Tibial nerve (tissue), 4 donors: ENCODE data around the gene TBC1D22A. TPM values are rescaled to one million over a fixed set of nuclear protein-coding genes. Genes with fewer than 3 reads are reported as not detected.

ENCODE experiments used
- DNase-seq, 2 donors: peaks; one replicate each; pipeline ENCODE4 v3.0.0-alpha.2; 2019; ENCODE audit warnings: low spot score in 2 of 2
- H3K27ac ChIP-seq, 4 donors: fragments of 200-600 bp; sonication (generic) in 3 of 4; one replicate each; pipeline ENCODE4 v1.5.1; 2017 to 2019; ENCODE audit warnings: mild to moderate bottlenecking in 1 of 4
- H3K27me3 ChIP-seq, 2 donors: fragments of 200-600 bp; sonication (generic) in 1 of 2; one replicate each; pipeline versions ENCODE4 v1.5.1 to v1.6.0; 2017 to 2019
- H3K36me3 ChIP-seq, 3 donors: fragments of 200-600 bp; sonication (generic); one replicate each; pipeline ENCODE4 v1.5.1; 2018 to 2019
- H3K4me1 ChIP-seq, 4 donors: fragments of 200-600 bp; sonication (generic) in 3 of 4; one replicate each; pipeline ENCODE4 v1.5.1; 2017 to 2019
- H3K4me3 ChIP-seq, 4 donors: fragments of 200-600 bp; sonication (generic) in 3 of 4; one replicate each; pipeline ENCODE4 v1.5.1; 2017 to 2019; ENCODE audit warnings: mild to moderate bottlenecking in 1 of 4, moderate library complexity in 1 of 4
- H3K9me3 ChIP-seq, 4 donors: fragments of 200-600 bp; sonication (generic) in 3 of 4; one replicate each; pipeline ENCODE4 v1.5.1; 2017 to 2019
- CTCF ChIP-seq, 5 experiments: fragments of 200-600 bp in 3 of 5; fragments of 450-650 bp in 2 of 5; sonication (generic) in 3 of 5; IDR thresholded peaks; one replicate each; pipeline ENCODE4 v1.5.1; 2016 to 2019; ENCODE audit warnings: antibody characterized with exemption in 5 of 5, mild to moderate bottlenecking in 3 of 5, moderate library complexity in 2 of 5
- EP300 ChIP-seq, 2 donors: sonication (generic); formaldehyde crosslinking; IDR thresholded peaks; one replicate each; pipeline ENCODE4 v1.6.1; 2017; ENCODE audit warnings: antibody characterized with exemption in 2 of 2, mild to moderate bottlenecking in 1 of 2
- POLR2A ChIP-seq, 2 donors: fragments of 450-650 bp; IDR thresholded peaks; one replicate each; pipeline ENCODE4 v1.6.1; 2017; ENCODE audit warnings: antibody characterized with exemption in 2 of 2, mild to moderate bottlenecking in 2 of 2, moderate library complexity in 2 of 2
- whole genome bisulfite sequencing, 2 donors: methylation state at CpG; one replicate each; pipeline ENCODE4 v1.1.5; 2018; 5-methylcytosine and 5-hydroxymethylcytosine counted together
- total RNA-seq, 4 donors: library from RNA; depleted of rRNA; stranded (reverse); fragments of >200 nt; gene quantifications; one replicate each; pipeline ENCODE4 v1.1.0, GENCODE V29; 2016

Gene TBC1D22A
- total RNA-seq, 4 donors from 2014 or later = 27.3 to 35.4 (median 29.3) TPM

- Histone ChIP-seq H3K27me3 (no peaks in the 10 kb centered on the region), H3K4me3 (no peak overlapping the region), H3K9me3 (no peaks in the 10 kb centered on the region), H3K4me1 (peaks cover 0 to 30% (median 16%) of the 10 kb centered on the region in 4 donors), H3K27ac (peak overlapping the region in 1 of 4 donors; percentile 82), H3K36me3 (peaks cover 0 to 15% (median 0%) of the 10 kb centered on the region in 3 donors)
- TF ChIP-seq POLR2A (IDR thresholded peaks at IDR 0.05) (no peak), EP300 (IDR thresholded peaks at IDR 0.05) (no peak), CTCF (IDR thresholded peaks at IDR 0.05) (no peak)
- no peak for DNase-seq
- 91 to 93% methylated on average over 15 of the region's 15 CpGs for WGBS, 2 donors
Measured at GRCh38 chr22:46892866-46893265, 130.4 kb downstream of the TBC1D22A start.

- Histone ChIP-seq H3K4me3 (no peak overlapping the region), H3K9me3 (no peaks in the 10 kb centered on the region), H3K36me3 (peaks cover 0 to 10% (median 0%) of the 10 kb centered on the region in 3 donors), H3K4me1 (peaks cover 0 to 30% (median 16%) of the 10 kb centered on the region in 4 donors), H3K27me3 (no peaks in the 10 kb centered on the region), H3K27ac (peak overlapping the region in 2 of 4 donors; percentile 76 to 82)
- DNase-seq = no peak
- 86 to 88% methylated on average over 10 of the region's 10 CpGs for WGBS, 2 donors
- no peak for TF ChIP-seq POLR2A (IDR thresholded peaks at IDR 0.05)
- no peak for TF ChIP-seq CTCF (IDR thresholded peaks at IDR 0.05)
- TF ChIP-seq EP300 (IDR thresholded peaks at IDR 0.05) = no peak
Measured at GRCh38 chr22:46893281-46894020, 131.0 kb downstream of the TBC1D22A start.

- Histone ChIP-seq H3K4me1 (peaks cover 0 to 30% (median 16%) of the 10 kb centered on the region in 4 donors), H3K9me3 (no peaks in the 10 kb centered on the region), H3K27me3 (no peaks in the 10 kb centered on the region), H3K4me3 (no peak overlapping the region), H3K36me3 (peaks cover 0 to 10% (median 0%) of the 10 kb centered on the region in 3 donors), H3K27ac (peak overlapping the region; percentile 11 to 82 (median 64))
- no peak for TF ChIP-seq POLR2A (IDR thresholded peaks at IDR 0.05)
- TF ChIP-seq EP300 (IDR thresholded peaks at IDR 0.05) = no peak
- no peak for TF ChIP-seq CTCF (IDR thresholded peaks at IDR 0.05)
- 37 to 43% methylated on average over 12 of the region's 12 CpGs for WGBS, 2 donors
- DNase-seq = no peak
Measured at GRCh38 chr22:46894081-46894671, 131.7 kb downstream of the TBC1D22A start.

- H3K27ac ChIP-seq = peak overlapping the region; percentile 11 to 82 (median 64)
- peaks cover 0 to 30% (median 16%) of the 10 kb centered on the region in 4 donors for H3K4me1 ChIP-seq
- no peak overlapping the region for H3K4me3 ChIP-seq
- DNase-seq = no peak
- WGBS, 2 donors = 67 to 73% methylated on average over 15 of the region's 15 CpGs
- no peaks in the 10 kb centered on the region for H3K27me3 ChIP-seq
- peaks cover 0 to 10% (median 0%) of the 10 kb centered on the region in 3 donors for H3K36me3 ChIP-seq
- H3K9me3 ChIP-seq = no peaks in the 10 kb centered on the region
- TF ChIP-seq CTCF (IDR thresholded peaks at IDR 0.05) (no peak), EP300 (IDR thresholded peaks at IDR 0.05) (no peak), POLR2A (IDR thresholded peaks at IDR 0.05) (no peak)
Measured at GRCh38 chr22:46894851-46895640, 132.6 kb downstream of the TBC1D22A start.
